Fibroblast of lung (primary cell): ENCODE data around the gene CCDC61.

Experiments
- EZH2 ChIP-seq: IDR thresholded peaks from 2 replicates; pipeline ENCODE4 v1.5.1; 2012; ENCODE audit warnings: low read length, control low read depth, mild to moderate bottlenecking; ENCODE audit errors: missing control alignments
- TF ChIP-seq, protein P1 (sequence below), 2 donors: IDR thresholded peaks in 1 of 2; conservative IDR thresholded peaks in 1 of 2; 1 replicate in 1 of 2; 2 replicates in 1 of 2; pipeline ENCODE4 v1.5.1; 2011 to 2012; ENCODE audit warnings: low read length in 2 of 2, control low read depth in 1 of 2, inconsistent platforms in 1 of 2, low read depth in 1 of 2, mild to moderate bottlenecking in 1 of 2

GRCh38 chr19:45975306-45976070, 19.8 kb upstream of the CCDC61 start:
- TF ChIP-seq, protein P1, sequence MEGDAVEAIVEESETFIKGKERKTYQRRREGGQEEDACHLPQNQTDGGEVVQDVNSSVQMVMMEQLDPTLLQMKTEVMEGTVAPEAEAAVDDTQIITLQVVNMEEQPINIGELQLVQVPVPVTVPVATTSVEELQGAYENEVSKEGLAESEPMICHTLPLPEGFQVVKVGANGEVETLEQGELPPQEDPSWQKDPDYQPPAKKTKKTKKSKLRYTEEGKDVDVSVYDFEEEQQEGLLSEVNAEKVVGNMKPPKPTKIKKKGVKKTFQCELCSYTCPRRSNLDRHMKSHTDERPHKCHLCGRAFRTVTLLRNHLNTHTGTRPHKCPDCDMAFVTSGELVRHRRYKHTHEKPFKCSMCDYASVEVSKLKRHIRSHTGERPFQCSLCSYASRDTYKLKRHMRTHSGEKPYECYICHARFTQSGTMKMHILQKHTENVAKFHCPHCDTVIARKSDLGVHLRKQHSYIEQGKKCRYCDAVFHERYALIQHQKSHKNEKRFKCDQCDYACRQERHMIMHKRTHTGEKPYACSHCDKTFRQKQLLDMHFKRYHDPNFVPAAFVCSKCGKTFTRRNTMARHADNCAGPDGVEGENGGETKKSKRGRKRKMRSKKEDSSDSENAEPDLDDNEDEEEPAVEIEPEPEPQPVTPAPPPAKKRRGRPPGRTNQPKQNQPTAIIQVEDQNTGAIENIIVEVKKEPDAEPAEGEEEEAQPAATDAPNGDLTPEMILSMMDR (conservative IDR thresholded peaks at IDR 0.05 in 1 of 2, IDR thresholded peaks at IDR 0.05 in 1 of 2; ENCODE audit: low read depth in 1 of 2, low read length in 2 of 2): no peak
- no peak for TF ChIP-seq EZH2
